ENCODE data around the gene FZD2.
"Not testable (repeated sequence)": the region's sequence is repeated elsewhere in the genome, so short reads cannot be mapped to it uniquely, and the experiment has no call there.

FZD2 gene

DNA sequence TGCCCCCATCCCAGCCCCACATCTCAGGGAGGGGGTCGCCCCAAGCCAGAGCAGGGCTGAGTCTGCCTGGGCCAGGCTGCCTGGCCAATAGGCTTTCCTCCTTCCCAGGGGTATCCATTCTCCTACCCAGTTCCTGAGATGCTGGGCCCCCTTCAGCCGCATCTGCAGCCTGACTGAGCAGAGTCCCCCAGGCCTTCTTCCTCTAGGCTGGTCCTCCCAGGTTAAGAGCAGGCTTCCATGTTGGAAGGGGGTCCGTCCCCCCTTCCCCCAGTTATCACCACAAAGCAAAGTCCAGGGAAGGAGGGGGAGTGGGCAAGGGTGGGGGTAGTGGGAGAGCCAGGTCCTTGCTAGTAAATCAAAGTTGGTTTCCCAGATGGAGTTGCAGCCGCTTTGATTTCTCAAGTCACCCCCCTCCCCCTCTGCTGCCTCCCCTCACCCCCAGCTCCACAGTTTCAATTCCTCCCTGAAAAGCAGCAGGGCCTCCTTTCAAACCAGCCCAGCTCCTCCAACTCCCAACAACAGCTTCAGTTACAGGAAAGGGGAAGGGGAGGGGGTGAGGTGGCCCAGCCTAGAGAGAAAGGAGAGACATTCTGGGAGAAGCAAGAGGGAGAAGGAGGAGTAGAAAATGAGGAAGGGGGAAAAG, 9.5 kb upstream of the FZD2 start:
- peak; percentile 84 for DNase-seq

DNA sequence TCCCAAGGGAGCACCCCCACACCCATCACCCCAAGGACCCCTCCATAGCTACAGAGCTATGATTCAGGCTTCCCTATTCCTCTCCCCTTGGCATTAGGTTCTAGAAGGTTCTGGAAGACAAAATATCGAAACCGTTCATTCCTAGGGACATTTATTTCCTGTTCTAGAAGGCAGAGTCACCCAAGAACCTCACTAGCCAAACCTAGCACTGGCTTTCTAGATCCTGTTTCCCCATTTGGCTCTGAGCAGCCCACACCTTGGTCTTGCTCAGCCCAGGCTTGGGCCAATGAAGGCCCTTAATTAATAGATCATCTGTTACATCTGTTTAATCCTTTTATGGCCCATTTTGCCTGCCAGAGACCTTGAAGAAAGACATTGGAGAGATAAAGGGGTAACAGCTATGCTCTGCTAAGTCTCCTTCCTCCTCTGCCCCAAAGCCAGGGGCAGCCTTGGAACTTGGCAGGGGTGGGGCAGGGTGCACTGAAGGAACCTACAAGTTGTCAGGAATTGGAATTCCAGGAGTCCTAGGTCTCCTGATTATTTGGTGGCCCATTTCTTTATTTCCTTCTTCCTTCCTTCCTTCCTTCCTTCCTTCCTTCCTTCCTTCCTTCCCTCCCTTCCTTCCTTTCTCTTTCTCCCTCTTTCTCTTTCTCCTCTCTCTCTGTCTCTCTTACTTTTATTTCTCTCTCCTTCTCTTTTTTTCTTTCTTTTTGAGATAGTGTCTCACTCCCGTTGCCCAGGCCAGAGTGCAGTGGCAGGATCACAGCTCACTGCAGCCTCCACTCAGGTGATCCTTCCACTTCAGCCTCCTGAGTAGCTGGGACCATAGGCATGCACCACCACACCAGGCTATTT, 8.7 kb upstream of the FZD2 start:
- peak; percentile 70 for DNase-seq

DNA sequence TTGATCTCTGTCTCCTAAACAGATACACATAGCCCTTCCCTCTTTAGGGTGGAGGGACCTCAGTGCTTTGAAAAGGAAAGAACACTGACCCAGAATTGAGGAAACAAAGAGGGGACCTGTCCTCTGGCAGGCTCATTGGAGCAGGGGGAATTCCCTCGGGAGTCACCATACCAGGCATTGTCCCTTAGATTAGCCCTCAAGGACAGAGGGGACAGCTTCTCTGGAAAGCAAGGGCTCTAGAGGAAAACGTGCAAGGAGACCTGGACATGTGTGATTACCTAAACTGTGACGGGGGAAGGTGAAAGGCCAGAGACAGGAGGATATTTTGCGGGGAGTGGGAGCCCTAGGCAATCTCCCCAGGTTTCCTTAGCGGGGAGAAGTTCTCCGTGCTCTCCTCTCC, 7.6 kb upstream of the FZD2 start:
- no peak for DNase-seq

DNA sequence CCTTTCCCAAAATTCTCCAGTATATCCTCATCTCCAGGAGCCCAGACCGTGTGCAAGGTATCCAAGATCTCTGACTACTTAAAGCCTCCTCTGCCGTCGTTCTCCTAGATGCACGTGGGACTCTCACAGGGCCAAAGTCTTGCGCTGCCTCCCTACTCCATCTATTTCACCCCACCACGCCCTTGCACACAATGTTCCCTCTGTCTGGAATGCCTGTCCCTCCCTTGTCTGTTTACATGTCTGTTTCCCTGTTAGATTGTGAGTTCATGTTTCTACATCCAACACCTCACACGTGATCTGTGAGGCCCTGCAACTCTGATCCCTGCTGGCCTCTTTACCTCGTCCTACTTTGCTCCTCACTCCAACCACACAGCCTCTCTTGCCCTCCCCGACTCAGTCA, 4.9 kb upstream of the FZD2 start:
- no peak for DNase-seq

DNA sequence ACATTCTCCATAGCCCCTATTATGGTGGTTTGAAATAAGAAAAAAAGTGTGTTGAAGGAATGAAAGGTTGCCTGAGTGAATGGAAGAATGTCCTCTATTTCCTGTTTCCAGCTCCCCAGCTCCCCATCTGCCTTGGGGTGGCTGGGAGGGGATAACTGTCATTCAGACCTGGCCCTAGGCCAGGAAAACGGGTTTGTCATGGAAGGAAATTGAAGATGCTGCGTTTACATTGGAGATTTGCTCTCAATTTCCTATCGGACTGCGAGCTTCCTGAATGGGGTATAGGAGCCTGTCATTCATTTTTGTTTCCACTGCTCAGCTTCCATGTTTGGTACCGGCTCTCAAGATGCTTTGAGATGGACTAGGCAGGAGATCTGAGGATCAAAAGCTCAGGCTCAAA, 2.2 kb upstream of the FZD2 start:
- no peak for DNase-seq

DNA sequence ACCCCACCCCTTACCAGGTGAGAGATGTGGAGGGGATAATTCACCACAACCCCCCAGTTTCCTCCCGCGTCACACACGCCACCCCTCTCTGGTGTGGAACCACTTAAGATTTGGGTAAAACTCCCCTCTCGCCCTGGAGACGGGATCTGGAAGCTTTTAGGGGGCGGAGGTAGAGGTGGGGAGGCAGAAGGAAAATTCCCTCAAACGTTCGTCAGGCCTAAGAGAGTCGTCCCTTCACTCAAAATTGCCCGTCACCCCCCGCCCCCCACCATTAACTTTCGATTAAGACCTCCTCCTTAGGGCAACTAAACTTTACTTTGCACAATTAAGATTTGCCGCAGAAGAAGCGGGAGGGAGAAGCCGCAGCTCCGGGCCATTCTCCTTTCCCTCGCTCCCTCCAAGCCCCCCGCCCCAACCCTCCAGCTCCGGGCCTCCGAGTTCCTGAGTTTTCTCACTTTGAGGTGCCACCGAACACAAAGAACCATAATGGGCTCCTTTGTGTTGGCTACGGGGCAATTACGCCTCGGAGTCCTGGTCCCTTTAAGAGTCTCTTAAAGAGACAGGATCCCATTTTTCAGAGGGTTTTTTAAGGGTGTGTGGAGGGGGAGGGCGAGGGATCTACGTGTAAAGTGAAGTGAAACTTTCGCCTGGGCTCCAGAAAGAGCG, 985 bp upstream of the FZD2 start:
- DNase-seq: peak; percentile 82

DNA sequence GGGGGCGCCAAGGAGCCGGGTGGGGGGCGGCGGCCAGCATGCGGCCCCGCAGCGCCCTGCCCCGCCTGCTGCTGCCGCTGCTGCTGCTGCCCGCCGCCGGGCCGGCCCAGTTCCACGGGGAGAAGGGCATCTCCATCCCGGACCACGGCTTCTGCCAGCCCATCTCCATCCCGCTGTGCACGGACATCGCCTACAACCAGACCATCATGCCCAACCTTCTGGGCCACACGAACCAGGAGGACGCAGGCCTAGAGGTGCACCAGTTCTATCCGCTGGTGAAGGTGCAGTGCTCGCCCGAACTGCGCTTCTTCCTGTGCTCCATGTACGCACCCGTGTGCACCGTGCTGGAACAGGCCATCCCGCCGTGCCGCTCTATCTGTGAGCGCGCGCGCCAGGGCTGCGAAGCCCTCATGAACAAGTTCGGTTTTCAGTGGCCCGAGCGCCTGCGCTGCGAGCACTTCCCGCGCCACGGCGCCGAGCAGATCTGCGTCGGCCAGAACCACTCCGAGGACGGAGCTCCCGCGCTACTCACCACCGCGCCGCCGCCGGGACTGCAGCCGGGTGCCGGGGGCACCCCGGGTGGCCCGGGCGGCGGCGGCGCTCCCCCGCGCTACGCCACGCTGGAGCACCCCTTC, 484 bp downstream of the FZD2 start:
- peak; percentile 29 for DNase-seq

DNA sequence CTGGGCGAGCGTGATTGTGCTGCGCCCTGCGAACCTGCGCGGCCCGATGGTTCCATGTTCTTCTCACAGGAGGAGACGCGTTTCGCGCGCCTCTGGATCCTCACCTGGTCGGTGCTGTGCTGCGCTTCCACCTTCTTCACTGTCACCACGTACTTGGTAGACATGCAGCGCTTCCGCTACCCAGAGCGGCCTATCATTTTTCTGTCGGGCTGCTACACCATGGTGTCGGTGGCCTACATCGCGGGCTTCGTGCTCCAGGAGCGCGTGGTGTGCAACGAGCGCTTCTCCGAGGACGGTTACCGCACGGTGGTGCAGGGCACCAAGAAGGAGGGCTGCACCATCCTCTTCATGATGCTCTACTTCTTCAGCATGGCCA, 1.0 kb downstream of the FZD2 start:
- DNase-seq: no peak

DNA sequence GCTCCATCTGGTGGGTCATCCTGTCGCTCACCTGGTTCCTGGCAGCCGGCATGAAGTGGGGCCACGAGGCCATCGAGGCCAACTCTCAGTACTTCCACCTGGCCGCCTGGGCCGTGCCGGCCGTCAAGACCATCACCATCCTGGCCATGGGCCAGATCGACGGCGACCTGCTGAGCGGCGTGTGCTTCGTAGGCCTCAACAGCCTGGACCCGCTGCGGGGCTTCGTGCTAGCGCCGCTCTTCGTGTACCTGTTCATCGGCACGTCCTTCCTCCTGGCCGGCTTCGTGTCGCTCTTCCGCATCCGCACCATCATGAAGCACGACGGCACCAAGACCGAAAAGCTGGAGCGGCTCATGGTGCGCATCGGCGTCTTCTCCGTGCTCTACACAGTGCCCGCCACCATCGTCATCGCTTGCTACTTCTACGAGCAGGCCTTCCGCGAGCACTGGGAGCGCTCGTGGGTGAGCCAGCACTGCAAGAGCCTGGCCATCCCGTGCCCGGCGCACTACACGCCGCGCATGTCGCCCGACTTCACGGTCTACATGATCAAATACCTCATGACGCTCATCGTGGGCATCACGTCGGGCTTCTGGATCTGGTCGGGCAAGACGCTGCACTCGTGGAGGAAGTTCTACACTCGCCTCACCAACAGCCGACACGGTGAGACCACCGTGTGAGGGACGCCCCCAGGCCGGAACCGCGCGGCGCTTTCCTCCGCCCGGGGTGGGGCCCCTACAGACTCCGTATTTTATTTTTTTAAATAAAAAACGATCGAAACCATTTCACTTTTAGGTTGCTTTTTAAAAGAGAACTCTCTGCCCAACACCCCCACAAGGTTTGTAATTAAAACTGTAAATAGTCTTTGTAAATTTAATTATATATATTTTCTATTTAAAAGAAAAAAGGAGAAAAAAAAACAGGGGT, 1.7 kb downstream of the FZD2 start:
- DNase-seq: no peak

DNA sequence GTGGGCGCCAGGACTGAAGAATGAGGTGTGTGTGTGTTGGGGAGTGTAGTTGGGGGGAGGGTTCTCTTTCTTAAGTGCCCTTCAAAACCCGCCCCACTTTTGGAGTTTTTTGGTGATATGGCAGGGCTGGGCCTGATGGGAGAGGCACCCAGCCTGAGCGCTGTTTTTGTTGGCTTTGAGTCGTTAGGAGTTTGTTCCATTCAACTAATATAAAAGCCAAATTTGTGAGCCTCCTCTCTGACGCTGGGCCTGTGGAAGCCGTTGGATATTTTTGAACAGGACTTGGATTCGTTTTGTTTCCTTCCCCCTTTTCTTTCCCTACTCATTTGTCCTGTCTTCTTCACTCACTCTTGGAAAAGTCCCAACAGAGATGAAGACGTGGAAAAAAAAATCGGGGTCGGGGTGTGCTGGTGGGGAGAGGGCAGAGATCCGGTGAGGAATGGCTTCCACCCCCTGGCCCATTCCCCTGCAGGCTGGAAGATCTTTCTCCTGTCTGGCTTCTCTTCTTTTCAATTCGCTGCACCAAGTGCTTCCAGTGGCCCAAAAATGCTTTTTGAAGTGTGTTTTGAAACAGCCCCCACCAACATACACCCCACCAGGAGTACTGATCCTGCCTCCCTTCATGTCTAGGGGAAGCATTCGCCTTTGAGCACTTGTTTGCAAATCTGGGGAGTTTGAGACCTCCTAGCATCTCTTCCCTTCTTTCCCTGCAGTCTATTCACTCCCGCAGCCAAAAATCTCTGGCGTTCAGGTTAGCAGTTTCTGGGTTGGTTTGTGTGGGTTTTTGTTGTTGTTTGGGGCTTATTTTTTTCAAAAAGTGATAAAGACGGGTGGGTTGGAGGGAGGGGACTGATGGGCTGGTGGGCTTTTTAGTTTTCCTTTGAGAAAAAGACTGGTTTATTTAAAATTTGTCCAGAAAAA, 2.6 kb downstream of the FZD2 start:
- no peak for DNase-seq

DNA sequence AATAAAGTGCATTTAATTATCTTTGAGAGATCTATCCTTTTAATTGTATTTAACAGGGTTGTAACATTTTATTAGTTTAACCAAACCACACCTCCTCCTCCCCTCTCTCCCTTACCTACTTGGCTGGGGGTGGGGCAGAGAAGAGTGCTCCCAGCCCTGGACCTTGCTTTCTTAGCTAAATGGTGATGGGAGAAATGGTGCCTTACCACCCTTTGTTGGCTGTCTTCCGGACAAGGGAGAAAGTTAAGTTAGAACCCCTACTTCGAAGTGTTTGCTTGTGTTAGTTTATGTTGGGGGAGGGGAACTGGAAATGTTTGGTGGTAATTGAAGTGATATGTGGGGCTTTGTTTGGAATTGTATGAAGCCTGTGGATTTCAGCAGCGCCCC, 3.9 kb downstream of the FZD2 start:
- DNase-seq: no peak

DNA sequence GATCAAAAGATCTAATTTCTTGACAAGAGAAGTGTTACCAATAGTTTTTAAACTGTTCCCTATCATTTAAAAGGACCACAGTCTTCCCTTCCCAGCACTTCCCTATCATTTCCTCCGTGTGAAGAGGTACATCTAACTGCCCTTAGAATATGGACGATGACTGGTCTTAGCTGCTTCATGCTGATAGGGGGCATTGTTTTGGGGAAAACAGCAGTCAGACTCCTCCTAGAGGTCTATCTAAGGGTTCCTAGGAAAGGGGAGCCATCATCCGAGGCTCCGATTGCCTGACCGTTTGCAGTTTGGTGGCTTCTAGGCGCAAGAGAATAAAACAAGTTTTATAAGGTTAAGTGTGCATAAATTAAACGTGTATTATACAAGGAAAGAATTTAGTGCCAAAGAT, 7.1 kb downstream of the FZD2 start:
- DNase-seq: no peak

DNA sequence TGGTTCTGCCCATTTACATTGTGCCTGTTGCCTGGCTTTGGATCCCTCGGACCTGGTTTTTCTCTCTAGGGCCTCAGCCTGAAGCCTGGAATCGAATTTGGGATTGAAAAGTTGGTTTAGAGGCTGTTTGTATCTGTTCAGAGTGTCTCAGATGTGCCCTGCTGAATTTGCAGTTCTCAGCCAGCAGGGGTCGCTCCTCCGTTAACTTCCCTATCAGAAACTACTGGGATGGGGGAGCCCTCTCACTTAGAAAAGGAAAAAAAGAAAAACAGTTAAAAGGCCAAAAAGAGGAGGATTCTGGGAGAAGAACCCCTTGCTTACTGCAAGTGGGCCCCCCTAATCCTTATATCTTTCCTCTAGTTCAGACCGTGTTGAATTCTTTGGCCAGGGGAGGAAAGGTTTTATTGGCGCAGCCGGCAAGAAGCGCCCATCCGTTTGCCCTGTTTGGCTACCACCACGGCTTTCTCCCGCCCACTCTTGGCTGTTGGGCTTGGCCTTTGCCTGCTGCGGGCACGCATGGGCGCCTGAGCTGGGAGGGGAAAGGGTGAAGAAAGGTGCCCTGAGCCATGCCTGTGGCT, 8.7 kb downstream of the FZD2 start:
- DNase-seq: no peak

DNA sequence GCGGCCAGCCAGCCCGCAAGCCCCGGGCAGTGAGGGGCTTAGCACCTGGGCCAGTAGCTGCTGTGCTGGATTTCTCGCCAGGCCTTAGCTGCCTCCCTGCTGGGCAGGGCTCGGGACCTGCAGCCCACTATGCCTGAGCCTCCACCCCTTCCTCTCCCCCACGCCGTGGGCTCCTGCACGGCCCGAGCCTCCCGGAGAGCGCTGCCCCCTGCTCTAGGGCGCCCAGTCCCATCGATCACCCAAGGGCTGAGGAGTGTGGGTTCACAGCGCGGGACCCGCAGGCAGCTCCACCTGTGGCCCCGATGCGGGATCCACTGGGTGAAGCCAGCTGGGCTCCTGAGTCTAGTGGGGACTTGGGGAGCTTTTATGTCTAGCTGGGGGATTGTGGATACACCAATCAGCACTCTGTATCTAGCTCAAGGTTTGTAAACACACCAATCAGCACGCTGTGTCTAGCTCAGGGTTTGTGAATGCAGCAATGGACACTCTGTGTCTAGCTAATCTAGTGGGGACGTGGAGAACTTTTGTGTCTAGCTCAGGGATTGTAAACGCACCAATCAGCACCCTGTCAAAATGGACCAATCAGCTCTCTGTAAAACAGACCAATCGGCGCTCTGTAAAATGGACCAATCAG, 11.1 kb downstream of the FZD2 start:
- DNase-seq: not testable (repeated sequence)

DNA sequence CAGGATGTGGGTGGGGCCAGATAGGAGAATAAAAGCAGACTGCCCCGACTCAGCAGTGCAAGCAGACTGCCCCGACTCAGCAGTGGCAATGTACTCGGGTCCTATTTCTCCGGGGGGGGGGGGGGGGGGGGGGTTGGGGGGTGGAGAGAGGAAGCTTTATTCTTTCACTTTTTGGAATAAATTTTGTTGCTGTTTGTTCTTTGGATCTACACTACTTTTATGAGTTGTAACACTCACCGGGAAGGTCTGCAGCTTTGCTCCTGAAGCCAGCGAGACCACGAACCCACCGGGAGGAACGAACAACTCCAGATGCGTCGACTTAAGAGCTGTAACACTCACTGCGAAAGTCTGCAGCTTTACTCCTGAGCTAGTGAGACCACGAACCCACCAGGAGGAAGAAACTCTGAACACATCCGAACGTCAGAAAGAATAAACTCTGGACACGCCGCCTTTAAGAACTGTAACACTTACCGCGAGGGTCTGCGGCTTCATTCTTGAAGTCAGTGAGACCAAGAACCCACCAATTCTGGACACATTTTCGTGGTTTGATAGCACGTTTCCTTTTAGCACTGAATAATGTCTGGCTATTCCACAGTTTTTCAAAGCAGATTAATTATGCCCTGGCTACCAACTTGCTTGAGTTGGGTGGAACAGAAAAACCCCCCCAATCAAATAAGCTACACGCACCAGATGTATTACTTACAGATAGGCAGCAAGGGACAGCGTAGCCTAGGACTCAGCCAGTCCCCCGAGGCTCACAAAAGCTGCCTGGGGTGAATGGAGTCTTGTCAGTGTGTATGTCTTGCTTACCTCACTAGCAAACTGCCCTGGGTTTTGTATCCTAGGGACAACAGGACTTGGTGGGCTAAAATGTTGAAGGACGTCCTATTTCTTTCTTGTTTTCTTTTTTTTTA, 11.9 kb downstream of the FZD2 start:
- DNase-seq: peak; percentile 23

DNA sequence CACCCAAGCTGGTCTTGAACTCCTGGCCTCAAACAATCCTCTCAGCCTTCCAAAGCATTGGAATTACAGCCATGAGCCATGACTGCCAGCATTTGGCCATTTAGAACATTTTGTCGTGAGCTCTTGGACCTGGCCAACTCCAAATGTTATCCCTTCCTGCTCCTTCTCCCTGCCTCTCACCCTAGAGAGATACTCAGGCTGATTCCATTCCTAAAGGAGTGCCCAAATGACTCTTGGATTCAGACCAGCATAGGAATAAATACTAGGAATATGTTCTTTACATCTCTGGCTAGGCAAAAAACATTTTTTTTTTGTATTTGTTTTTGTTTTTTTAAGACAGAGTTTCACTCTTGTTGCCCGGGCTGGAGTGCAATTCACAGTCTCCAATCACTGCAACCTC, 15.5 kb downstream of the FZD2 start:
- no peak for DNase-seq

DNA sequence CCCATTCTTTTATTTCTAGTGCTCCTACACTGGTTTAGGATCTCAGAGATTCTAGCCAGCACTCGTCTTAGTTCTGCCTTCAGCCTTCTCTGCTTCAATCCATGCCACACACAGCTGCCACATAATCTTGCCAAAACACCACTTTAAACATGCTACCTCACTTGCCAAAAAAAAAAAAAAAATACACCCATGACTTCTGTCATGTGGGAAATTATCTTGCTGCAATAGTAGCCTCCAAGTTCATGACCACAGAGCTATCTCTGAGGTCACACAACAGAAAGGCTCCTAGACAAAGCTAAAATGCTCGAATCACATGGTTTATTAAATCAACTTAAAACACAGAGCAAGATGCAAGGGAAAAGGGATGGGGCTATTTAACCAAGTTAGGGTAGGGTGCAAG, 18.1 kb downstream of the FZD2 start:
- peak; percentile 28 for DNase-seq

DNA sequence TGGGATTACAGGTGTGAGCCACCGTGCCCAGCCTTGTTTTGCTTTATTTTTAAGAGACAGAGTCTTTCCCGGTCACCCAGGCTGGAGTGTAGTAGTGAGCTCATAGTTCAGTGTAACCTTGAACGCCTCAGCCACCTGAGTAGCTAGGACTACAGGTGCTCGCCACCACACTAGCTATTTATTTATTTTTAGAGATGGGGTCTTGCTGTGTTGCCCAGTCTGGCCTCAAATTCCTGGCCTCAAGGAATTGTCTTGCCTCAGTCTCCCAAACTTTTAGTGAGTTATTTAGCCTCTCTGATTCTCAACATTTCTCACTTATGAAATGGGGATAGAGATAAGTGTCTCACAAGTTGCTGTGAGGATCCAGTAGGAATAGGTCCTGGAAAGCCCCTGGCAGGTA, 21.7 kb downstream of the FZD2 start:
- DNase-seq: no peak

DNA sequence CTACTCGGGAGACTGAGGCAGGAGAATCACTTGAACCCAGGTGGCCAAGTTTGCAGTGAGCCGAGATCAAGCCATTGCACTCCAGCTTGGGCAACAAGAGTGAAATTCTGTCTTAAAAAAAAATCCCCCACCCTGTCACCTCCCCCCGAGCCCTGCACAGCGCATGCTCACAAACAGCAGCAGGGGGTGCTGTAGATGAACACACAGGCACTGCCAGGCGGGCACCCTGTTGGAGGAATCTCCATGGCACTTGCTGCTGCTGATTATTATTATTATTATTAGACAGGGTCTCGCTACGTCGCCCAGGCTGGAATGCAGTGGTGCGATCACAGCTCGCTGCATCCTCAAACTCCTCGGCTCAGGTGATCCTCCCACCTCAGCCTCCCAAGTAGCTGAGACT, 24.6 kb downstream of the FZD2 start:
- DNase-seq: no peak

Data from MV-4-11 (cell line).